ENCODE measurements around the gene DENND1B.

DNA sequence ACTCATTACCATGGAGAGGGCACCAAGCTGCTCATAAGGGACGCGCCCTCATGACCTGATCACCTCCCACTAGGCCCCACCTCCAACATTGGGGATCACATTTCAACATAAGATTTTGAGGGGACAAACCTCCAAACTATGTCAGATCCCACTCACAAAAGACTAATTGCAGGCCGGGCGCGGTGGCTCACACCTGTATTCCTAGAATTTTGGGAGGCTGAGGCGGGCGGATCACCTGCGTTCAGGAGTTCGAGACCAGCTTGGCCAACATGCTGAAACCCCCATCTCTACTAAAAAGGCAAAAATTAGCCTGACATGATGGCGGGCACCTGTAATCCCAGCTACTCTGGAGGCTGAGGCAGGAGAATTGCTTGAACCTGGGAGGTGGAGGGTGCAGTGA, 278.6 kb downstream of the DENND1B start:
- TF ChIP-seq KLF9 (CRISPR knock-in tag; IDR thresholded peaks at IDR 0.05; ENCODE audit: low read depth) (no peak), ZNF274 (CRISPR knock-in tag; IDR thresholded peaks at IDR 0.05) (no peak)
